ENCODE results near the gene TMEM209.

Gene TMEM209

GRCh38 chr7:130118294-130118693 is 86.9 kb downstream of the TMEM209 start:
- DNase-seq = no peak

DNA sequence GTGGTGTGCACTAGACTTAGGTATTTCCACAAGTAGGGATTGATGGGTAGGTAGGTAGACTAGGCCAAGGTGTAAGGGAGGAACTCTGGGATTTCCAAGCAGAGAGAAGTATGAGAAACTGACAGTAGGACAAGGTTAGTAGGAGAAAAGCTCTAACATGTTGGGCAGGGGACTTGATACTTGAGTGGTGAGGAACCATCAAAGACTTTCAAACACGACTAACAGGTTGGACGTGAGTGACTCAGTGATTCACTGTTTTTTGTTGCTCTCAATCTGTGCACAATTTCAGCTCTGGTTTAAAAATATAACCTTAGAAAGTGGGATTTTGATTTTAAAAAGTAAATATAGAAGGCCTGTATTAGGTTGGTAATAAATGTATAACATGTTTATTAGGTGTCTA is 90.4 kb downstream of the TMEM209 start:
- no peak for DNase-seq
